ENCODE results near the gene LRMDA. TPM values are rescaled to one million over a fixed set of nuclear protein-coding genes. Genes with fewer than 3 reads are reported as not detected.

Gene LRMDA
- total and polyA plus RNA-seq, 2 of the 13 experiments (the other 11 are each of a cell fraction or from before 2014, with no cell fraction given), result 13.4 to 22.0 TPM

- DNase-seq (ENCODE audit: low spot score) (no peak), ATAC-seq (no peak), FAIRE-seq (no peak)
- Histone ChIP-seq H3K4me2 (ENCODE audit: low read depth, low read length) (no peak overlapping the region), H4K20me1 (ENCODE audit: insufficient read depth, low read length) (no peaks in the 10 kb centered on the region), H3K79me2 (ENCODE audit: insufficient read depth, low read length) (no peaks in the 10 kb centered on the region), H3K9ac (ENCODE audit: insufficient read depth, low read depth, low read length) (no peak overlapping the region), H3K4me3 (replicated peaks in 1 of 3; ENCODE audit: insufficient read depth in 1 of 3, low read depth in 2 of 3, low read length in 3 of 3) (no peak overlapping the region), H3K36me3 (replicated peaks in 1 of 2; ENCODE audit: control insufficient read depth in 1 of 2, insufficient read depth in 2 of 2, low read length in 2 of 2) (no peaks in the 10 kb centered on the region), H3K4me1 (ENCODE audit: insufficient read depth, low read length) (peaks cover 12% of the 10 kb centered on the region), H3K27me3 (ENCODE audit: control insufficient read depth in 1 of 2, insufficient read depth in 2 of 2, low read length in 2 of 2) (no peaks in the 10 kb centered on the region), H2AFZ (ENCODE audit: low read length) (no peak overlapping the region), H3K9me3 (ENCODE audit: low read length) (no peaks in the 10 kb centered on the region), H3K27ac (ENCODE audit: extremely low read length, insufficient read depth, low read length) (no peak overlapping the region)
- 42% methylated on average over 1 of the region's 1 CpG for WGBS (ENCODE audit: low lambda C conversion rate)
- no TSS peak for BruUV-seq (replicated peaks)
- ChIA-PET POLR2A (no interaction called here), CTCF (ENCODE audit: low intra/inter-chr PET ratio, low total read pairs) (no interaction called here)
- in situ Hi-C loops (cut with HindIII; ENCODE audit: extremely low pct_ligation_motif_present, low pct_unique_long_range_greater_than_20kb) (no loop called here), intact Hi-C loops (cut with micrococcal nuclease; ENCODE audit: unreplicated experiment) (no loop called here)
- TF ChIP-seq ARID4A (CRISPR knock-in tag; IDR thresholded peaks at IDR 0.05; ENCODE audit: borderline replicate concordance) (no peak), RBAK (CRISPR knock-in tag; IDR thresholded peaks at IDR 0.05) (no peak), SATB2 (CRISPR knock-in tag; IDR thresholded peaks at IDR 0.05) (no peak), ZNF660 (CRISPR knock-in tag; IDR thresholded peaks at IDR 0.05; ENCODE audit: borderline replicate concordance, low read depth) (no peak), MTA3 (CRISPR knock-in tag; IDR thresholded peaks at IDR 0.05) (no peak), NFKBIZ (CRISPR knock-in tag; IDR thresholded peaks at IDR 0.05) (no peak), ESRRA (CRISPR knock-in tag; IDR thresholded peaks at IDR 0.05; ENCODE audit: low read depth) (no peak), MLXIP (CRISPR knock-in tag; IDR thresholded peaks at IDR 0.05; ENCODE audit: borderline replicate concordance) (no peak), E2F1 (CRISPR knock-in tag; IDR thresholded peaks at IDR 0.05) (no peak), KDM4B (CRISPR knock-in tag; IDR thresholded peaks at IDR 0.05) (no peak), ZNF546 (CRISPR knock-in tag; conservative IDR thresholded peaks at IDR 0.05) (no peak), CTCF (CRISPR knock-in tag; IDR thresholded peaks at IDR 0.05) (no peak), SIN3B (IDR thresholded peaks at IDR 0.05; ENCODE audit: low read length) (no peak), AKAP8 (CRISPR knock-in tag; IDR thresholded peaks at IDR 0.05) (no peak)
These were observed 692.9 kb downstream of the LRMDA start for GRCh38 chr10:76124280-76124679.

All from HepG2 (cell line).